Measurements from ENCODE around the gene SLC30A3. TPM values are rescaled to one million over a fixed set of nuclear protein-coding genes. Genes with fewer than 3 reads are reported as not detected.
A peak's percentile ranks its signal among the peaks of the same experiment; 100 is the strongest.
"Not testable (repeated sequence)": the region's sequence is repeated elsewhere in the genome, so short reads cannot be mapped to it uniquely, and the experiment has no call there.

SLC30A3 gene, protein sequence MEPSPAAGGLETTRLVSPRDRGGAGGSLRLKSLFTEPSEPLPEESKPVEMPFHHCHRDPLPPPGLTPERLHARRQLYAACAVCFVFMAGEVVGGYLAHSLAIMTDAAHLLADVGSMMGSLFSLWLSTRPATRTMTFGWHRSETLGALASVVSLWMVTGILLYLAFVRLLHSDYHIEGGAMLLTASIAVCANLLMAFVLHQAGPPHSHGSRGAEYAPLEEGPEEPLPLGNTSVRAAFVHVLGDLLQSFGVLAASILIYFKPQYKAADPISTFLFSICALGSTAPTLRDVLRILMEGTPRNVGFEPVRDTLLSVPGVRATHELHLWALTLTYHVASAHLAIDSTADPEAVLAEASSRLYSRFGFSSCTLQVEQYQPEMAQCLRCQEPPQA
- total RNA-seq: not detected

DNA sequence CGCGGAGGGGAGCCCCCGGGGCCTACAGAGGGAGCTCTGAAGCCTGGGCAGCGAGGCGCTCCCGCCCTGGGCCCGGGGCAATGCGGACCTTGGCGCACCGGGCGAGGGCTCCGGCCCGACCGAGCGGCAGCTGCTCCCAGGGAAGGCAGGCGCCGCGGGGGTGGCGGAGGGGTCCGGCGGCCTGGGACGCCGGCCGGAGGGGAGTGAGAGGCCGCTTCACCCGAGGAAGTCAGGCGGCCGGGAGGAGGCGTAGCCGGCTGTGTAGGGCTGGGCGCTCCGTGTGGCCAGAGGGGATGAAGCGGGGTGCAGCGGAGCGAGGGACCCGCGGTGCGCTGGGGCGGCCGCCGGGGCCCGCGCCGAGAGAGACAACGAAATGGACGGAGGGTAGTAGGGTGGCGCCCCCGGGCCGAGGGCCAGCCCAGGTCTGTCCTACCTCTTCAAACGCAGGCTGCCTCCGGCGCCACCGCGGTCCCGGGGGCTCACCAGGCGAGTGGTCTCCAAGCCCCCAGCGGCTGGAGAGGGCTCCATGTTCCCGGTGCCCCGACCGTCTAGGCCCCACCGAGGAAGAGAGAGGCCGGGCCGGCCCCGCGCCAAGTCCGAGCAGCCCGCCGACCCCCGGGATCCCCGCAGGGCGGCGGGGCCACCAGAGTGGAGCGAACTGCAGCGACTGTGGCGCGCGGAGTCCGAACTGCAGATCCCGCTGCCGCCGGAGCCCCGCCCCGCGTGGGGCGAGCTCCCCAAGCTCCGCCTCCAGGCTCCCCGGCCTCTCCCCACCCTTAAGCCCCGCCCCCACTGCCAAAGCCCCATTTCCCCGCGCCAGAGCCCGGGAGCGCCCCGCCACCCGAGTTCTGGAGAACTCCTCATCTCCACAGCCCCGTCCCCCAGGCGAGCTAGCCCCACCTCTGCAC is at the start of gene SLC30A3:
SLC30A3 (minus strand) TSS at position 669 of the 908 bp plus-strand sequence; CDS start at position 528, 141 bp downstream.
- DNase-seq (ENCODE audit: low spot score): peak; percentile 66
- peak; percentile 92 for ATAC-seq

DNA sequence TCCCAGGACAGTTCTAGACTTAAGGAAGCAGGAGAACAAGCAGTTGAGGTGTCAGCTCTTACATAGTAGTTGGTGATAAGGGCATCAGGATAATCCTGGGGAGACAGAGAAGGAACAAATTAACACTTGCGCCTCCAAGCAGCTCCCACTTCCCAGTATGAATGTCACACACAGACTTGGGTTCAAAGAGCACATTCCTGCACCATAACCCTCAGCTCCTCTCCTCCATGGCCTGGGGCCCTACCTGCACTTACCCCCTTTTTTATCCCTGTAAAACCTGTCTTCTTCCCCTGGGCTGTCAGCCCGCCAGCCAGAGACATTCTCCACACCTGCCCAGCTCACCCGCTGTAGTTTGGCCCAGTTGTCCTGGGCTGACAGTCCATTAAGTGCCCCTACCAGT is 49.3 kb upstream of the SLC30A3 start:
- DNase-seq (ENCODE audit: low spot score) (no peak), ATAC-seq (no peak)

DNA sequence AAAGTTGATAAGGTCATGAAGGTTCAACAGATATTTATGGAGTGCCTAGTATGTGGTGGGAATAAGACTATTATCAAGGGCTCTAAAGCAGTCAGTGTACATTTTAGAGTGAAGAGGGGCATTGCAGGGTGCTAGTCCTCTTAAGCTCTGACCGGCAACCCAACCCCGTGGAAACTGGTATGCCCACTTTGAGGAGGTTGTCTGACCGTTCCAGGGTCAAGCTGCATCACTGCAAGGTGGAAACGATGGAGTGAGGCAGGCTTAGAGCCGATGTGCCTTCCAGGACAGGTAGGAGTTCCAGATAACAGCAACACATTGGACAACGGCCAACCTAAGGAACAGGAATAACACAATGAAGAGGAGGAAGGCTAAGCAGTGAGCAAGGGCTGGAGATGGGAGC is 46.8 kb upstream of the SLC30A3 start:
- DNase-seq (ENCODE audit: low spot score): no peak
- ATAC-seq: peak; percentile 11

DNA sequence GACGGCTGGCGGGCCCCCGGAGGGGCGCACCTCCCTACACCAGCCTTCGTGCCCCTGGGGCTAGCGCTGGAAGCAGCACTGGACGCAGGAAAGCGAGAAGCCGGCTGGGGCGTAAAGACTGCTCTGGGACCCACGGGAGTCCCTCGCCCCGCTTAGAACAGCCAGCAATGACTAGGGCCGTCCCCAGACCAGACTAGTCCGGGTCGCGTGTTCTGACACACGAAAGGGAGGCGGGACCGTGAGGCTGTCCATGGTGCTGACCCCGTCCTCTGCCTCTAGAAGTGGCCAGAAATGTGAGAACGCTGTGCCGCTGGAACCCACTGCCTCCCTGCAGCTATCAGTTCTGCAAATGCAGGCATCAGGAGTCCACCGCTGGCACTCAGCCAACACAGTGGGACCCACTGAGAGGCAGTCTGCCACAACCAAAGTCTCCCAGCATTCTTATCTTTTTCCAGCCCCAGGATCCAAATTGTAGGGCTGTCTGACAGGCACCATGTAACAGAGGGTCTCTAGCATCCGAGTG is 45.6 kb upstream of the SLC30A3 start, which contains the start of gene UCN:
UCN (minus strand) TSS at position 87 of the 523 bp plus-strand sequence. CDS start 550 bp downstream, outside the sequence.
- DNase-seq (ENCODE audit: low spot score) (no peak), ATAC-seq (peak; percentile 37)

DNA sequence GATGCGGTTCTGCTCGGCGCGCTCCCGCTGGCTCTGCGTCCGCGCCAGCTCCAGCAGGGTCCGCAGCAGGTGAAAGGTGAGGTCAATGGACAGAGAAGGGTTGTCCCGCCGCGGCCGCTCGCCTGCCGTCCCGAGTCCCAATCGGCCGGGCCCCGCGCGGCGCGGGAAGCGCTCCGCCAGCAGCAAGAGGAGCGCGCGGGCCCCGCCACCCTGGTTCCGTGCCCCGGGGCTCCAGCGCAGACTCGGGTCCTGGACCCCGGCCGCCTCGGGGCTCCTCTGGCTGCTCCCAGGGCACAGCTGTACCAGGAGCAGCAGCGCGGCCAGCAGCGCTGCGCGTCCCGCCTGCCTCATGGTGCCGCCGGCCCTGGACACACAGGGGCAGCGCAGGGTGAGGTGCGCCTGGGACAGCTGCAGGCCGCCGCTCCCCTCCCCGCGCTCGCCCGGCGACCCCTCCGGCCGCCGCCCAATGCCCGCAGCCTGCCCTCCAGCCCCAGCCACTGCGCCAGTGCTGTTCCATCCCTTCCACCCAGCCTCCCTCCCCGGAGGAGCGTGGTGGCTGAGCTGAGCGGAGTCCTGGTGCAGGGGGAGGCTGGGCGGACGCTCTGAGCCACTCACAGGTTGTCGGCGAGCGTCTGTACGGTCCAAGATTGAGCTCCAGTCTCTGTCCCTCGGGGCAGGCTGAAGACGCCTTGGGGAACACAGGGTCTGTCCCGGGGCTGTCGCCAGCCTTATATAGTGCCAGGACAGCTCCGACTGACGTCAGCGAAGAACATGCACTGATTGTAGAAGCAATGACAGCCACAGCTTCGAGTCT is 44.9 kb upstream of the SLC30A3 start:
- DNase-seq (ENCODE audit: low spot score): no peak
- ATAC-seq: peak; percentile 27

DNA sequence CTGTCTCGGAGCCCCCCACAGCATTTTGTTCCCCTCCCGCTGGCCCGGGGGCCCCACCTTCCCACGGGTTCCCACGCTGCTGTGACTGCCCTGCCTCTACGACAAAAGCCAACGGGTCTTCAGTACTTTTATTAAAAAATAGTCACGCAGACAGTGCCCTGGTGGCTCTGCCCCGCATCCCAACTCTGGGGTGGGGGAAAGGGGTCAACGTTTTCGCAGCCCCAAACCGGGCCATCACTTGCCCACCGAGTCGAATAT is 44.4 kb upstream of the SLC30A3 start:
- no peak for ATAC-seq
- no peak for DNase-seq (ENCODE audit: low spot score)

DNA sequence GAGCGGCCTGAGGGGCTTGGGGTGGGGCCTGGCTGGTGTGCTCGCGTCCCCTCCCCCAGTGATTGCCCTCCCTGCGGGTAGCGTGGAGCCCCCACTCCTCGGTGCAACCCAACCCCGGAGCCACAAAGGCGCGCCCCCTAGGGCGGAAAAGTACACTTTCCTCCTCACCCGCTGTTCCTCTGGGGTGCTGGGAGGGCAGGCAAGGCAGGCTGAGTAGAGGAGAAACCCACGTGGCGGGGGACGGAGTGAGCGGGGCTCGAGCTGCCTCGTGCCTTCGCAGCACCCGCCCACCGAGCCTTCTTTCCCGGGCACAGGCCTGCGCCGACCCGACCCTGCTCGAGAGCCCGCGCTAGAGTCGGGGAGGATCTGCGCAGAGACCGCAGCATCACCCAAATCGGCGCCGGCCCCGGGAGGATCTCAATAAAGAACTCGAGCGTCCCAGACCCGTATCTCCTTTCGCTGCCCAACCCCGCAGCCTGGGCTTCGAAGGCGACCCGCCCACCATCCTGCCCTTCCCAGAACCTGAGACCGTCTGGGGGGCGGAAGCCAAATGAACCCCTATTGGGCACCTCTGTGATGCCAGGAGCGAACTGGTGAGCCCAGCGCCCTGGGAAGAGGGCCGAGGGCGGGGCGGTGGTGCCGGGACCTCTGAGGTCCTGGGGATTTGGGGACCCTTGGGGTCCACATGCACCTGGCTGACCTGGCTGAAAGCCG is 43.9 kb upstream of the SLC30A3 start:
- ATAC-seq: no peak

DNA sequence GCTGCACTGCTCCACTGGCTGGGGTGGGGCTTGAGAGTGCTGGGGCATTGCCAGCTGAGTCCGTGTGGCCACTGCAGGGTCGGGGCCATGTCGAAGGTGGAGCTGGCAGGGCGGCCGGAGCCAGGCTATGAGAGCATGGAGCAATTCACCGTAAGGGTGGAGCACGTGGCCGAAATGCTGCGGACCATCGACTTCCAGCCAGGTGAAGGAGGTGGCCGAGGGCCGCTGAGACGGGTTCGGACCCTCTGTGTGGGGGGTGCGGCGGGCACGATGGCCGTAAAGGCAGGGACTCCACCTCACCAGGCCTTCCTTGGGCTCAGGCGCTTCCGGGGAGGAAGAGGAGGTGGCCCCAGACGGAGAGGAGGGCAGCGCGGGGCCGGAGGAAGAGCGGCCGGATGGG is 43.3 kb upstream of the SLC30A3 start:
- ATAC-seq (no peak), DNase-seq (ENCODE audit: low spot score) (no peak)

More for the DNA sequence above, 43.9 kb upstream of the SLC30A3 start:
- DNase-seq (ENCODE audit: low spot score): no peak

DNA sequence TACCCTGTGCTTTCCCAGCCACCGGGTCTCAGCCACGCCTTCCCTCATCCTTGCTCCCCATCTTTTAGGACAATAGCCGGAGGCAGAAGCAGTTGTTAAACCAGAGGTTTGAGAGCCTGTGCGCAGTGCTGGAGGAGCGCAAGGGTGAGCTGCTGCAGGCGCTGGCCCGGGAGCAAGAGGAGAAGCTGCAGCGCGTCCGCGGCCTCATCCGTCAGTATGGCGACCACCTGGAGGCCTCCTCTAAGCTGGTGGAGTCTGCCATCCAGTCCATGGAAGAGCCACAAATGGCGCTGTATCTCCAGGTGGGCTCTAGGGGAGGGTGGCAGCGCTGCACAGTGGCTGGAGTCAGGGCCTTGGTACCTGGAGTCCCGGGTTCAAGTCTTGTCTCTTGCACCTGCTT is 42.7 kb upstream of the SLC30A3 start:
- DNase-seq (ENCODE audit: low spot score) (no peak), ATAC-seq (no peak)

DNA sequence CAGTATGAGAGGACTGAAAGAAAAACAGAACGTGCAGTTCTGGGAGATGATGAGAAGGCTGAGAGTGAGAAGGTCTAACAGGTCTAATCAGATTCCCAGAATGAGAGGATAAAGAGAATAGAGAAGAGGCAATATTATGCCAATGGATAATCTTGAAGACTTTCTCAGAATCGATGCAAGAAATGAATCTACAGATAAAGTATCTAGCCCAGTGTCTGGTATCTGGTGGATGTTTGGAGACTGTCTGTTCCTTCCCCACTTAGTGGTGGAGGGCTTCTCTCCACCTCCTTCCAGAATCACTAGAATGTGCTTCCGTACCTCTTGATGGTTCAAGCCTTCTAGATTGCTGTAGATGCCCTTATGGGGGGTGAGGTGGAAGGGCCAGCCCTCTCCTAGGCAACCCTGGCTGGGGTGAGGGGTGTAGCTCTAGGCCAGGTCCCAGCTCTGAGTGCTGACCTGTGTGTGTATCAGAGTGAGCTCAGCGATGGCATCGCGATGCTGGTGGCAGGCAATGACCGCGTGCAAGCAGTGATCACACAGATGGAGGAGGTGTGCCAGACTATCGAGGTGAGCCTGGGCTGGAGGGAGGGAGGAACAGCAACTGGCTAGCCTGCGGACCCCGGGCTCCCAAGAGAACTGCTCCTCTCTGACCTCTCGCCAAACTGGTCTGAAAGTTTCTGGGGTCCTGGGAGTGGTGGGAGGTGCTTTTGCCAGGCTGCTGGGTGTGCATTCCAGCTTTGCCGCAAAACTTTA is 41.8 kb upstream of the SLC30A3 start:
- no peak for DNase-seq (ENCODE audit: low spot score)
- ATAC-seq: no peak

DNA sequence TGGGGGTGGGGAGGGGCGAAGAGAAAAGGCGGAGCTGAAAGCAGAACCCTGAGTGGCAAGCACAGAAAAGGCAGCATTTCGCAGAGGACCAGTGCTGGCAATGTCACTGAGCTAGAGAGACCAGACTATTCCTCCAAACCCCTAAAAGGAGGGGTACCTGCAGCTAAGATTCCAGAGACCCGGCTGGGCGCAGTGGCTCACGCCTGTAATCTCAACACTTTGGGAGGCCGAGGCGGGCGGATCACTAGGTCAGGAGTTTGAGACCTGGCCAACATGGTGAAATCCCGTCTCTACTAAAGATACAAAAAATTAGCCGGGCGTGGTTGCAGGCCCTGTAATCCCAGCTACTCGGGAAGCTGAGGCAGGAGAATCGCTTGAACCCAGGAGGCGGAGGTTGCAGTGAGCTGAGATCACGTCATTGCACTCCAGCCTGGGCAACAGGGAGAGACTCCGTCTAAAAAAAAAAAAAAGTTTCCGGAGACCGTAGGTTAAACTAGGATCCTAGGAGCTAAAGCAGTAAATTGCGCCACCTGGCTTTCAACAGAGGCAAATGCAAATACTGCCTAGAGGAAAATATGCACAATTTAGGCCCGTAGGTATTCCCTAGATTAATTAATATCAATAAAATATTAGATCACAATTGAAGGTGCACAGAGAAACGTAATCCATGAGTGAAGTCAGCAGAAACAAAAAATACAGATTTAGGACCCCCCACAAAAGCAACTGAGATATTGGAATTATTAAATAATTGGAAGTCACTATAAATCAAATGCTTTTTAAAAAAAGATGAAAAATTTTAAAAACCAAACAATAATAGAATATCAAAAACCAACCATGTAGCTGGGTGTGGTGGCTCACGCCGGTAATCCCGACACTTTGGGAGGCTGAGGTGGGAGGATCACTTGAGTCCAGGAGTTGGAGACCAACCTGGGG is 40.5 kb upstream of the SLC30A3 start:
- ATAC-seq (peak; percentile 90), DNase-seq (ENCODE audit: low spot score) (peak; percentile 58)

DNA sequence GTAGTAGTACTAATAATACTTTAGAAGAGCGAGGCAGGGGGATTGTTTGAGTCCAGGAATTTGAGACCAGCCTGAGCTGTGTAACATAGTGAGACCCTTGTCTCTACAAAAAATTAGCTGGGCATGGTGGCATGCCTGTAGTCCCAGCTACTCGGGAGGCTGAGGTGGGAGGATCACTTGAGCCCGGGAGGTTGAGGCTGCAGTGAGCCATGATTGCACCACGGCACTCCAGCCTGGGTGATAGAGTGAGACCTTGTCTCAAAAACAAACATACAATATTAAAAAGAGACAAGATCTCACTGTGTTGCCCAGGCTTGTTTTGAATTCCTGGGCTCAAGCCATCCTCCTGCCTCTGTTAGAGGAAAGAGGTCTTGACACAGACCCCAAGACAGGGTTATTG is 37.8 kb upstream of the SLC30A3 start:
- ATAC-seq; DNase-seq (ENCODE audit: low spot score): not testable (repeated sequence)

DNA sequence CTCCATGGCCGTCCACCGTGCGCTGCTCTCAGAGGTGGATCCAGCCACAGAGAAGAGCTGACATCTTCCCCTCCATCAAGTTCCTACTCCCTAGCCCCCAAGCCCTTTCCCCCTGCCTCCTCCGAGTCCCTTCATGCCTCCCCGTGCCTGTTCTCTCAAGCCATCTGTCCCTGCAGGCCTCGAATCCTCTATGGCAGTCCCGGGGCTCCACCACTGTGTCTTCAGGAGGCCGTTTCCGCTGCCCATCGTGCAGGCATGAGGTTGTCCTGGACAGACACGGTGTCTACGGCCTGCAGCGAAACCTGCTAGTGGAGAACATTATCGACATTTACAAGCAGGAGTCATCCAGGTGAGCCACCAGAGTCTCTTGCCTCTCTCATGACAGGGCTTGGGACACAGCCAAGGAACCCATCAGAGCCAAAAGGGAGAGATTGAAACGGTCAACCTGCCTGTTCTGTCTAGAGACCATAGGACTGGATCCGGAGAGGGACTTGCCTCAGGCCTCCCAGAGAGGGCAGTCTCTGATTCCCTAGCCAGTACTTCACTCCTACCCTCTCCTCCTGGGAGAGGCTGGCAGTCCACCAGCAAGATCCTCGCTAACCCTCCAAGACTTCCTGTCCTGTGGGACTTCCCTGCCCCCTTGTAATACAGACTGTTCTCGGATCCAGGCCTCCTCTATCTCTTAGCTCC is 35.7 kb upstream of the SLC30A3 start:
- DNase-seq (ENCODE audit: low spot score): no peak
- no peak for ATAC-seq

DNA sequence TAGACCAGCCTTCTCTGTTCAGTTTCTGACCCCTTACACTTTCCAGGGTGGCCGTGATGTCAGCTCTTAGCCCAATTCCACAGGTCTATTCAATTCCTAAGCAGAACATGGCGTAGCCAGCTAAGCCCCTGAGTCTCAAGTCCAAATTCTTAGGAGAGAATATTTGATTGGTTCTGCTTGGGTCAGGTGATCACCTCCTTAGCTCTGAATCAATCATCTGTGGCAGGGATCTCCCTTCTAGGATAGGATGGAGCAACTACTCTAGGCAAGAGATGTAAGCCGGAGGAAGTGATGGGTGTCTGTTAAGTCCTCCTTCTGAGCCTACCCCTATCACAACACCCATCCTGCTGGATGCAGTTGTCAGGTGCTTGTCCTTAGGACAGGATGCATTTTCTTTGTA is 34.3 kb upstream of the SLC30A3 start:
- DNase-seq (ENCODE audit: low spot score) (no peak), ATAC-seq (no peak)

DNA sequence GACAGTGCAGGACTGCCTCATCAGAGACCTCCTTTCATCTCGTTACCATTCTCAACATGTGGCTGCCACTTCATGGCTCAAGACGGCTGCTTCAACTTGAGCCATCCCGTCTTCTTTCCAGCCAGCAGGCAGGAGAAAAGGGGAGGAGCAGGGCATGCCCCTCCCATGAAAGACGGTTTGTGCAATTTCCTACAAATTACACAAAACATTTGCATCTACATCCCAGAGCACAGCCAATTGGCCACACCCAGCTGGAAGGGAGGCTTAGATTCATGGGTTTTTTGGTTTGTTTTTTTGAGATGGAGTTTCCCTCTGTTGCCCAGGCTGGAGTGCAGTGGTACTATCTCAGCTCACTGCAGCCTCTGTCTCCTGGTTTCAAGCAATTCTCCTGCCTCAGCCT is 33.6 kb upstream of the SLC30A3 start:
- no peak for ATAC-seq

DNA sequence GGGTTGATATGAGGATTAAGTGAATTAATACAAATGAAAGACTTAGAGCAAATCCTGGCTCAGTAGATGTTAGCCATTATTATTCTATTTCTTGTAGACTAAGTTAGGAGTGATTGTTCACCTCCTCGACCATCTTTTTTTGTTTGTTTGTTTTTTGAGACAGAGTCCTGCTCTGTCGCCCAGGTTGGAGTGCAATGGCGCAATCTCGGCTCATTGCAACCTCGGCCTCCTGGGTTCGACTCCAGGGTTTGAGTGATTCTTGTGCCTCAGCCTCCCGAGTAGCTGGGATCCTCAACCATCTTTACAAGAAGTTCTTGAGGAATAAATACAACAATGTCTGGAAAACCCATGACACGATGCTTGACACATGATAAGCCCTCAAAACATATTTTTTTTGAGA is 32.1 kb upstream of the SLC30A3 start:
- ATAC-seq (no peak), DNase-seq (ENCODE audit: low spot score) (no peak)

More for the DNA sequence above, 33.6 kb upstream of the SLC30A3 start:
- DNase-seq (ENCODE audit: low spot score): no peak

DNA sequence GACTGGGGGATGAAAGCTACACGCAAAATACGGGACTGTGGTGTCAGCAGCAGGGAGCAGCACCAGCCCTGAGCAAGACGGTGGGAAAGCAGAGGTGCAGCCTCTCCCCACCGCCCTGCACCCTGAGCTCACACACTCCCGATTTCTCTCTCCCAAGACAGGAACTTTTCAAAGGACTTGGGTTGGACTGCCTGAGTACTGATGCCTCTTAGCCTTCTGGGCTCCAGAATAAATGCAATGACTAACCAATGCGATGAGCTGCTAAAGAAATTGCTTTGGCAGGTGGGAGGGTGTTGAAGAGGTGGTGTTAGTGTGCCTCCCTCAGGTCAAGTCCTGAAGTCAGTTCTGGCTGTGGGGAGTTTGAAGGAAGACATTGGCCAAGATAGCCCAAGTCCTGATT is 29.0 kb upstream of the SLC30A3 start:
- no peak for ATAC-seq
- no peak for DNase-seq (ENCODE audit: low spot score)

DNA sequence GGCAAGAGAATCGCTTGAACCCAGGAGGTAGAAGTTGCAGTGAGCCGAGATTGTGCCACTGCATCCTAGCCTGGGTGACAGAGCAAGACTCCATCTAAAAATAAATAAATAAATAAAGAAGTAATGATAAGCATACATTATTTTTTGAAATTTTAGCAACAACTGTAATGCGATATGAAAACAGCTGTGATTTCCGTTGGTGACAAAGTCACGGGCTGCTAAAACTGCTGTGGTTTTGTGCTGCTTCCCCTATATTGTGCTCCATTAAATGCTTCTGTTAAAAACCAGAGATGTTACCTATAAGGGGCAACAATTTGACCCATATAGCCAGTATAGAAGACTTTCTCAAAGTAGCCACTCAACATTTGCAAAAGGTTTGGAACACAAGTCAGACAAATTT is 27.7 kb upstream of the SLC30A3 start:
- ATAC-seq: no peak
- no peak for DNase-seq (ENCODE audit: low spot score)

All from left lobe of liver (tissue), 2 donors.